Right renal cortex interstitium (tissue), 3 donors: ENCODE data around the gene GNG7. TPM values are rescaled to one million over a fixed set of nuclear protein-coding genes. Genes with fewer than 3 reads are reported as not detected.
A peak's percentile ranks its signal among the peaks of the same experiment; 100 is the strongest.
"Not testable (repeated sequence)": the region's sequence is repeated elsewhere in the genome, so short reads cannot be mapped to it uniquely, and the experiment has no call there.

Experiments used
- DNase-seq, 3 donors: peaks; one replicate each; pipeline ENCODE4 v3.0.0-alpha.2; 2013; ENCODE audit warnings: low read depth in 3 of 3, low spot score in 2 of 3
- polyA plus RNA-seq, 3 donors: library from polyadenylated mRNA; unstranded; fragments of 120-200 nt; gene quantifications; one replicate each; pipeline ENCODE4 v1.2.1, GENCODE V29; 2013; ENCODE audit not compliant: insufficient read length in 3 of 3

Gene GNG7
- polyA plus RNA-seq, 3 donors, result 4.9 to 5.2 (median 5.0) TPM

DNA sequence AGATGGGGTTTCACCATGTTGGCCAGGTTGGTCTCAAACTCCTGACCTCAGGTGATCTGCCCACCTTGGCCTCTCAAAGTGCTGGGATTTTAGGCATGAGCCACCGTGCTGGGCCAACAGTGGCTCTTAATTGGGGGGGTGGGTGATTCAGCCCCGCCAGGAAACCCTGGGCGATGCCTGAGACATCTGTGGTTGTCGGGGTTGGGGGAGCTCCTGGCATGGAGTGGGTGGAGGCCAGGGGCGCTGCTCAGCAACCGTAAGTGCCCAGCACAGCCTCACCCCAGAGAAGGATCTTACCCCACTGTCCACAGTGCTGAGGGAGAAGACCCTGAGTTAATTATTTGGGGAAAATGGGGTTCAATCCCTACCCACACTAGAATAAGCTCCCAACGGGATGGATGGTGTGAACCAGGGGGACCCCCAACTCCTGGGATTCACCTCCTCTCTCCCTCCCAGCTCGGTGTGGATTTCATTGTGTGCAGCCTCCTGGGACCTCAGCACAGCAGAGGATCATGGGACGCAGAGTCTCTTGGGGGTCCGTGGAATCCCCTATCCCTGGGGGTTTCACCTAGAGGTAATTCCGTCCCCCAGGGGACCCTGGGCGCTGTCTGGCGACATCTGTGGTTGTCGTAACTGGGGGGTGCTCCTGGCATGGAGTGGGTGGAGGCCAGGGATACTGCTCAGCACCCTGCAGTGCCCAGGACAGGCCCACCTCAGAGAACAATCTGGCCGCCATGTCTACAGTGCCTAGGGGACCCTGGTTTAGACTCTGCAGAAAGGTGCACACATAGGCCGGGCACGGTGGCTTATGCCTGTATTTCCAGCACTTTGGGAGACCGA is 157.7 kb downstream of the GNG7 start:
- no peak for DNase-seq

- peak; percentile 61 to 86 (median 77) for DNase-seq
These were observed 158.7 kb downstream of the GNG7 start for GRCh38 chr19:2543463-2544442.

GRCh38 chr19:2543072-2543462 is 159.4 kb downstream of the GNG7 start:
- DNase-seq, result not testable (repeated sequence)

GRCh38 chr19:2542341-2543069 is 160.0 kb downstream of the GNG7 start:
- DNase-seq, result no peak

GRCh38 chr19:2540646-2541454 is 161.6 kb downstream of the GNG7 start:
- peak in 2 of 3 donors; percentile 58 to 78 for DNase-seq

- DNase-seq, result no peak
These were observed 162.2 kb downstream of the GNG7 start for GRCh38 chr19:2540251-2540645.

DNA sequence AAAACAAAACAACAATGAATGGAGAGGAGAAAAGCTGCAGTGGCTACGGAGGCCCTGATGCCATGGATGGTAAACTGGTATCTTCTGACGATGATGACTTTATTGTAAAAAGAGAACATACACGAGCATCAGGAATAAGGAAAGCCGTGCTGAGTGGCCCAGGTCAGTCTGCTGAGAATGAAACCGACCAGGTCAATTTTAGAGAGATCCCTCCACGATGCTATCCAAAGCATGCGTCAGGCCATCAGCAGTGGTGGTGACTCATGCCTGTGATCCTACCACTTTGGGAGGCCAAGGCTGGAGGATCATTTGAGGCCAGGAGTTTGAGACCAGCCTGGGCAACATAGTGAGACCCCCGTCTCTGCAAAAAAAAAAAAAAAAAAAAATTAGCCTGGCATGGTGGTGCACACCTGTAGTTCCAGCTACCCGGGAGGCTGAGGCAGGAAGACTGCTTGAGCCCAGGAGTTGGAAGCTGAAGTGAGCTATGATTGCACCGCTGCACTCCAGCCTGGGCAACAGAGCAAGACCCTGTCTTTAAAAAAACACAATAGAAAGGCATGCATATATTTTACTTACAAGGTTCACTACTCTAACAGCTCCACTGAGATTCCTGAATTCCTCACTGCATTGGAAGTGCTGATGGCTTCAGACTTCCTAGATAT is 164.3 kb downstream of the GNG7 start:
- DNase-seq, result no peak

DNA sequence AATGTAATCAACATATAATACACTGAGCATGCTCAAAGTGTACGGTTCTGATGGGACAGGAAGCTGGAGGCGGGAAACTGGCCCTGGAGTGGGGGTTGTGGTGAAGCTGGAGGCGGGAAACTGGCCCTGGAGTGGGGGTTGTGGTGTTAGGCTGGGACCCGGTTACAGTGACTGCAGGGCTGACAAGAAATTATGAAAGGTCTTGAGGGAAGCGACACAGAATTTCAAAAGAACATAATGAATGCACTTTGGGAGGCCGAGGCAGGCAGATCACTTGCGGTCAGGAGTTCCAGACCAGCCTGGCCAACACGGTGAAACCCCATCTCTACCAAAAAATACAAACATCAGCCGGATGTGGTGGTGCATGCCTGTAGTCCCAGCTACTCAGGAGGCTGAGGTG is 164.9 kb downstream of the GNG7 start:
- not testable (repeated sequence) for DNase-seq

GRCh38 chr19:2536461-2536860 is 166.0 kb downstream of the GNG7 start:
- DNase-seq, result no peak

DNA sequence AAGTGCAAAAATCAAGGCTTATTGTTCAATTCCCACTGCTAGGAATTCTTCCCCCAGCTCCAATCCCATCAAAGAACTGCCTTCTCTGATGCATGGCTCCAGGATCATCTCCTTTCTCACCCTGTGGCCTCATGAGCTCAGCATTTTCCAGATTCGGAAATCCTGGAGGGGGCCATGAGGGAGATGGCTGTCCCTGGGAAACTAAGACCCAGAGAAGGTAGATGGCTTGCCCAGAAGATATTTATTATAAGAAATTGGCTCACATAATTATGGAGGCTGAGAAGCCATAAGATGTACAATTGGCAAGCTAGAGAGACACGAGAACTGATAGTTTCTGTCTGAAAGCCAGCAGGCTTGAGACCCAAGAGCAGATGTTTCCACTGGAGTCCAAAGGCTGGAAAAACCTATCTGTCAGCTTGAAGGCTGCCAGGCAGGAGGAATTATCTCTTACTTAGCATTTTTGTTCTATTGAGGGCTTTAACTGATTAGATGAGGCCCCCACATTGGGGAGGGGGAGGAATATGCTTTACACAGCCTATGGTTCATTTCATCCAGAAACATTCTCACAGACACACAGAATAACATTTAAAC is 168.0 kb downstream of the GNG7 start:
- no peak for DNase-seq

DNA sequence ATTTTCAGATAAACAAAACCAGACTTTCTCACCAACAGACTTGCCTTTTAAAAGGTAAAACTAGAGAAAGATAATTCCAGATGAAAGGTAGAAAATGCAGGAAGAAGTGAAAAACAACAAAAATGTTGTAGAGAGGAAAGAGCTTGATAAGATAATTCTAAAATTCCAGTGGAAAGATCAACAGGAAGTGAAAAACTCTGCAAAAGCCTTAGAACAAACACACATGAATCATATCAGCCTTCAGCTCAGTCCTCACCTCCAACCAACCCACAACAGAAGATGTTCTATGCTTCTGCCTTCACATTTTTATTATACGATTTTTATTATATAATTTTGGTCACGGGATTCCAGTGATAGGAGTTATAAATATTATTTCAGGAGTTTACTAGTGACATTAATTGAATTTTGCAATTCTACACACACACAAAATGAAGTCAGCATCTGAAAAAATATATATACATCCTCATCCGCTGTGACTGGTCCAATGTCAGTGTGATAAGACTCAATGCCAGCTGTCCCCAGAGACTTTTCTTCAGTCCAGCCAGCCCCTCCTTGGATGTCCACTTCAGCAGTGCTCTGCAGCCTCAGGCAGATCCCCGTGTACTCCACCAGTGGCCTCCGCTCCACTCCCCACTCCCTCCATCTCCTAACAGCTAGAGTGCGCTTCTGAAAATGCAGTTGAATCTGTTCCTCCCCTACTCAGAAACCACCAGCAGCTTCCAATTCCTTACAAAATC is 168.6 kb downstream of the GNG7 start:
- DNase-seq, result no peak

GRCh38 chr19:2533072-2533425 is 169.4 kb downstream of the GNG7 start:
- no peak for DNase-seq

DNA sequence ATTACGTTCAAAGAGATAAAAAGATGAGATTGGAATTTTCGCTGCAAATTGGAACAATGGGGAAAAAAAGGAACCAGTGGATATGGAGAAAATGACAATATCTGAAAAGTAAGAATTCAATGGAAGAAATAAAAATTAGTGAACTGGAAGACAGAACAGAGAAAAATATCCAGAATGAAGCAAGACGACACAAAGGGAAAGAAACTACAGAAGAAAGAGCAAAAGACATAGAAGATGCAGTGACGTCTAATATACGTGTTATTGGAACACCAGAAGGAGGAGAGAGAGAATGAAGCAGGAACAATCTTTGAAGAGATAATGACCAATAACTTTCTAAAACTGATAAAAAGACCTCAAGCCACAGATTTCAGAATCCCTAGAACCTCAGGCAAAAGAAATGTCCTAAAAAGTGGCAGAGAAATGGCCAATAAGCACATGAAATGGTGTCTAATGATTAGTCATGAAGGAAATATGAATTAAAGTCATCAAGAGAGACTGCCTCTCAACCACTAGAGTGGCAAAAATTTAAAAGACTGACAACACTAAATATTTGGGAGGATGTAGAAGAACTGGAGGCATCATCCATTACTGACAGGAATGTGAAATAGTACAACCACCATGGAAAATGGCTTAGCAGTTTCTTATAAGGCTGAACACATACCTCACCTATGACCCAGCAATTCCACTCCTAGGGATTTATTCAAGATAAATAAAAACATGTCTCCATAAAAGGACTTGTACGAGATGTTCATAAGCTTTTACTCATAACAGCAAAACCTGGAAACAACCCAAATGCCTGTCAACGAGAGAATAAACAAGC is 170.0 kb downstream of the GNG7 start:
- DNase-seq, result no peak

GRCh38 chr19:2529942-2530341 is 172.6 kb downstream of the GNG7 start:
- not testable (repeated sequence) for DNase-seq

- no peak for DNase-seq
These were observed 173.0 kb downstream of the GNG7 start for GRCh38 chr19:2529473-2529918.

- DNase-seq, result no peak
These were observed 173.8 kb downstream of the GNG7 start for GRCh38 chr19:2528675-2529101.

DNA sequence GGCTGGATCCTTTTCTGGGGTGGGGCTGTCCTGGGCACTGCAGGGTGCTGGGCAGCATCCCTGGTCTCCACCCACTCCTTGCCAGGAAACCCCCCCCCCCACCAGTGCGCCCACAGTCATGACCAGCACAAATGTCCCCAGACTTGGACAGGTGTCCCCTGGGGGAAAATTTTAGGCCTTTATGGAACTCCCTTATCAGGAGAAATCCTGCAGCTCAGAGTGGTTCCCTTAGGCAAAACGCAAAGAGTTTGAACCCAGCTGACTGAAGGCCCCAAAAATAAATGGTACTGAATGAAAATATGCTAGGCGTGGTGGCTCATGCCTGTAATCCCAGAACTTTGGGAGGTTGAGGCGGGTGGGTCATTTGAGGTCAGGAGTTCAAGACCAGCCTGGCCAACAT is 174.8 kb downstream of the GNG7 start:
- DNase-seq, result no peak
